ENCODE data around the gene RAC3.

DNA sequence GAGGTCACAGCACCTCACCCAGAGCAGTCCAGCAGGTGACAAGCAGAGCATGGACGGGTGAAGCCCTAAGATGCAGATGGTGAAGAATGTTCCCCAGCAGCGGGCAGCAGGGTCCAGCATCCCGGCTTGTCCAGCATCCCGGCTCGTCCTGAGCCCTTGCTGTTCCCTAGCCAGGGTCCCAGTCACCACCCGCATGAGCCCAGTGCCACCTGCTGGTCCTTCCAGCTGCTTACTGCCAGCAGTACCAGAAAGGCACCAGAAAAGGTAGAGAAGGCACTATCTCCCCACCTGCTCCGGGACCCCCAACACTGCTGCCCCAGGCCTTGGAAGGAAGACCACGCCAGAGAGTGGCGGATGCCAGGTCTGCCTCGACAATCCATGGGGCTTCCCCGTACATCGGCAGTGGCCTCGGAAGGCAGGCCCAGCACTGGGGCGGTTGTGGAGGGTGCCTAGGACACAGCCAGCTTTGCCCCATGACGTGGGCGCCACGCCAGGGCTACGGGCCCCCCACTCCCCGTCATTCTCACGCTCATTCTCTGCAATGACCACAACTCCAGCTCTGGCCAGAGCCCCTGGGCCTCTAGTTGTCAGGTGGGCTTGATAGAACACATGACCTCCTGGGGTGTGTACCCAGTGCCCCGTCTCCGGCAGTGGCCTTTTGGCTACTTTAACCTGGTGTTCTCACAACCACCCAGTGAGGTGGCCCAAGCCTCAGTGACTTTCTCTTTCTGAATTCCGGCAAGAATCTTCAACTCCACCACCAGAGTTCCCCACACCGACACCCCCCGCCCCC is 10.2 kb upstream of the RAC3 start:
- no peak for TF ChIP-seq EZH2 (IDR thresholded peaks at IDR 0.05; ENCODE audit: borderline replicate concordance)
- TF ChIP-seq, protein P1, sequence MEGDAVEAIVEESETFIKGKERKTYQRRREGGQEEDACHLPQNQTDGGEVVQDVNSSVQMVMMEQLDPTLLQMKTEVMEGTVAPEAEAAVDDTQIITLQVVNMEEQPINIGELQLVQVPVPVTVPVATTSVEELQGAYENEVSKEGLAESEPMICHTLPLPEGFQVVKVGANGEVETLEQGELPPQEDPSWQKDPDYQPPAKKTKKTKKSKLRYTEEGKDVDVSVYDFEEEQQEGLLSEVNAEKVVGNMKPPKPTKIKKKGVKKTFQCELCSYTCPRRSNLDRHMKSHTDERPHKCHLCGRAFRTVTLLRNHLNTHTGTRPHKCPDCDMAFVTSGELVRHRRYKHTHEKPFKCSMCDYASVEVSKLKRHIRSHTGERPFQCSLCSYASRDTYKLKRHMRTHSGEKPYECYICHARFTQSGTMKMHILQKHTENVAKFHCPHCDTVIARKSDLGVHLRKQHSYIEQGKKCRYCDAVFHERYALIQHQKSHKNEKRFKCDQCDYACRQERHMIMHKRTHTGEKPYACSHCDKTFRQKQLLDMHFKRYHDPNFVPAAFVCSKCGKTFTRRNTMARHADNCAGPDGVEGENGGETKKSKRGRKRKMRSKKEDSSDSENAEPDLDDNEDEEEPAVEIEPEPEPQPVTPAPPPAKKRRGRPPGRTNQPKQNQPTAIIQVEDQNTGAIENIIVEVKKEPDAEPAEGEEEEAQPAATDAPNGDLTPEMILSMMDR (IDR thresholded peaks at IDR 0.05; ENCODE audit: poor library complexity), result peak; percentile 64
- no peak for TF ChIP-seq EZH2phosphoT487 (IDR thresholded peaks at IDR 0.05; ENCODE audit: low read depth, severe bottlenecking, unreplicated experiment)
